GM19099 (cell line): ENCODE results near the gene ZNF469.

Experiments
- POLR2A ChIP-seq: IDR thresholded peaks from 3 replicates; pipeline ENCODE4 v1.6.1; 2011; ENCODE audit warnings: low read depth; ENCODE audit not compliant: insufficient read length; ENCODE audit errors: extremely low read depth

Gene ZNF469

GRCh38 chr16:88352261-88353200, 30.2 kb upstream of the ZNF469 start:
- TF ChIP-seq POLR2A = no peak

DNA sequence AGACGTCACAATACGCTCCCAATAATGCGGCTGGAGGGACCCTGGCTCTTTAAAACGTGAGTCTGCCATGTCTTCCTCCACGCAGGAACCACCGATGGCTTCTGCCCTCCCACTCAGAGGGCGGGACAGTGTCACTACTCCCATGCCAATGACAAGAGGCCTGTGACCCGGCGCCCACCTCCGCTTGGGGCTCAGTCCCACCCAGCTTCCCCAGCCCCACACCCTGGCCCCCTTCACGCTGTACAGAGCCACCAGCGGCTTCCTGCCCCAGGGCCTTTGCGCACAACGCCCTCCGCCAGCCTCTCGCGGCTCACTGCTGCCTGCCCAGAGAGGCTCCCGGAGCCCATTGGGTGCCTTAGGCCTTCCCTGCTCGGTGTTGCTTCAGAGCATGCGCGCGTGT, 29.5 kb upstream of the ZNF469 start:
- TF ChIP-seq POLR2A = no peak

GRCh38 chr16:88353691-88354090, 29.1 kb upstream of the ZNF469 start:
- no peak for TF ChIP-seq POLR2A

GRCh38 chr16:88354229-88355092, 28.3 kb upstream of the ZNF469 start:
- no peak for TF ChIP-seq POLR2A

DNA sequence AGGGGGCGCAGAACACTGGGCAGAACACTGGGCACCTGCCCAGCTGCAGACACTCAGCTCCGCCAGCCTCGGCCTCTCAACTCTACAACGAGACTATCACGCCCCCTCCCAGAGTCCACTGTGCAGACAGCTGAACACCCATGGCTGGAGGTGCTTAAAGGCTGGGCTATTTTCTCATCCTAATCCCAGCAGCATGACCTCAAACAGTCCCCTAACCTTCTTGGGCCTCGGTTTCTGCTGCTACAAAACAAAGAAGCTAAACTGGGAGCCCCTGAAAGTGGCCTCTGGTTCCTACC, 27.7 kb upstream of the ZNF469 start:
- no peak for TF ChIP-seq POLR2A

DNA sequence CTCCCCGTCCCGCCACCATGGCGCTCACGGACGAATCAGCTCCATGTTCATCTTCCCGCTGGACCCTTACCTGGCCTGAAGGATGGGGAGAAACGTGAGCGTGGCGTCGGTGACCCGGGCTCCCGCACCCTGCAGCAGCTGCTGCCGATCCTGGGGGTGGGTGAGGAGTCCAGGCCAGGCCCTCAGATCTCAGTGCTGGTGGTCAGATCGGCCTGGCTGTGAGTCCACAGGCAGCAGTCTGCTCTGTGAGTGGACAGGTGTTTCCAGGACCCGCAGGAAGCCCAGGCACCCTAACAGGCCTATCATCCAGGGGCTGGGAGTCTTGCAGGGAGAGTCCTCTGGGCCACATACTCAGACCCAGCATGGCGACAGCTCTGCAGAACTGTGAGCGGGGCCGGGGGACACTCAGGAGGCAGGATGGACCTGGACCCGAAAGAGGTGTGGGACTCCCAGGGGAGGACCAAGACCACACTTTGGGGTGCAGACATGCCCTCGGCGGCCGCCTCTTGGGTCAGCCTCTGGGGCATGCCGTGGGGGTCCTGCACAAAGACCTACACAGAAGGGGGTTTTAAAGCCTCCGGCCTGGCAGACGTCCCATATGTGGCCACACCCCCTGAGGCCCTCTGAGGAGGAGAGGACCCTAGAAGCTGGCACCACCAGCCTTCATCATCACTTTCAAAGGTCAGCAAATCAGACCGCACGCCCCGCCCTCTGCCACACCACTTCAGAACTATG, 27.2 kb upstream of the ZNF469 start:
- no peak for TF ChIP-seq POLR2A

- no peak for TF ChIP-seq POLR2A
Measured at GRCh38 chr16:88356124-88356726, 26.5 kb upstream of the ZNF469 start.

- TF ChIP-seq POLR2A = no peak
Measured at GRCh38 chr16:88356727-88357199, 26.0 kb upstream of the ZNF469 start.

DNA sequence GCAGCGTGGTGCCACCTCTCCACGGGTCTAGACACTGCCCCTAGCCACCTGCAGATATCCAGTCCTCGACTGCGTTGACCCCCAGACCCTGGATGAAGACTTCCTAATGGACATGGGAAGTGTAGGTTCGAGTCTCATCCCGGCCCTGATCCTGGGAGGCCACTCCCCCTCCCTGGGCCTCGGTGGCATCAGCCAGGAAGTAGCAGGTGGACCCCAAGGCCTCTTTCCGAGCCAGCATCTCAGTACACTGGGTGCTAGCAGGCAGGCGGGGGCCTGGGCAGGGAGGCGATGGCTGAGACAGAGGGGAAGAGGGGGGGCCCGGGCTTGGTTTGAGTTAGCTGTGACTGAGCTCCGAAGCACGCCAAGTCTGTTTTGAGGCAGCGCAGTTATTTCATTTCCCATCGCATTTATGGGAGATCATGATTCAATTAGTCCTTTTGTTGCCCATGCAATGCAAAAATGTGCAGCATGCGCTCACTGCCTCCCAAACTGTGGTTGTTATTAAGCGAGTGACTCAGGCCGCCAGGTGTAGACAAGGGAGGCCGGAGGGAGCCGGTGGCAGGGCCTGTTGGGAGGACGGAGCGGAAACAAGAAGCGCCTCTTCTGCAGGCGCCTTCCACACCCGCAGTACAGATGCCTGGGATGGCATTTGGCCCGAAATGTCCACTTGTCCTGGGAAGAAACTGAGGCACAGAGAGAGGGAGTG, 25.3 kb upstream of the ZNF469 start:
- no peak for TF ChIP-seq POLR2A

DNA sequence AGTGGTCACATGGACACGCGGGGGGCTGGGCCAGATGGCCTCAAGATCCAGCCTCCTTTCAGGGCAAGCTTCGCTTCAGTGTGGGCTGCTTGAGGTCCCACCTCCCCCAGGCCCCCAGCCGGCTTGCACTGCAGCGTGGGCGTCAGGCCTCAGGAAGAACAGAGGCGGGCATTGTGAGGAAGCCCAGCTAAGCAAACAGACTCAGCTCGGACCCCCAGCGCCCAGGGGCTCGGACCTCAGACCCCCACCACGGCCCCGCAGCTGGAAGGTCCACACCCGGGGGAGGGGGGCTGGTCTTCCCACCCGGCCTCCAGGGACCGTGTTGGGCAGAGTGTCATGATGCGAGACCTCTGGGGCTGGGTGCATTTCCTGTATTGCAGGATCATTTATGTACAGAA, 24.7 kb upstream of the ZNF469 start:
- TF ChIP-seq POLR2A = no peak

- TF ChIP-seq POLR2A = no peak
Measured at GRCh38 chr16:88359008-88359407, 23.8 kb upstream of the ZNF469 start.

GRCh38 chr16:88360999-88361398, 21.8 kb upstream of the ZNF469 start:
- no peak for TF ChIP-seq POLR2A

- no peak for TF ChIP-seq POLR2A
Measured at GRCh38 chr16:88361775-88362174, 21.0 kb upstream of the ZNF469 start.

GRCh38 chr16:88363239-88363891, 19.4 kb upstream of the ZNF469 start:
- TF ChIP-seq POLR2A = no peak
